Upper lobe of left lung (tissue), 6 donors: Measurements from ENCODE around the gene IPO5. TPM values are rescaled to one million over a fixed set of nuclear protein-coding genes. Genes with fewer than 3 reads are reported as not detected.
A peak's percentile ranks its signal among the peaks of the same experiment; 100 is the strongest.

Experiments used
- ATAC-seq, 2 donors: fragments of 200-7000 bp; cut with Tn5 transposase; one replicate each; pipeline ENCODE4 v1.9.1; 2022; ENCODE audit warnings: mild to moderate bottlenecking in 2 of 2, moderate library complexity in 2 of 2; ENCODE audit not compliant: low FRiP score in 2 of 2
- DNase-seq, 2 donors: peaks; one replicate each; pipeline ENCODE4 v3.0.0-alpha.2; 2019 to 2020
- H3K27ac ChIP-seq, 4 donors: fragments of 200-600 bp; sonication (generic); one replicate each; pipeline ENCODE4 v1.5.1; 2016 to 2019
- H3K27me3 ChIP-seq, 4 donors: fragments of 200-600 bp; sonication (generic); one replicate each; pipeline ENCODE4 v1.5.1; 2017 to 2019
- H3K36me3 ChIP-seq, 4 donors: fragments of 200-600 bp; sonication (generic); one replicate each; pipeline ENCODE4 v1.5.1; 2016 to 2019
- H3K4me1 ChIP-seq, 4 donors: fragments of 200-600 bp; sonication (generic); one replicate each; pipeline ENCODE4 v1.5.1; 2018 to 2019
- H3K4me3 ChIP-seq, 4 donors: fragments of 200-600 bp; sonication (generic); one replicate each; pipeline ENCODE4 v1.5.1; 2017 to 2019; ENCODE audit warnings: mild to moderate bottlenecking in 2 of 4, moderate library complexity in 1 of 4
- H3K9me3 ChIP-seq, 4 donors: fragments of 200-600 bp; sonication (generic); one replicate each; pipeline ENCODE4 v1.5.1; 2018 to 2019
- EP300 ChIP-seq, 4 donors: sonication (generic); formaldehyde crosslinking; IDR thresholded peaks; one replicate each; pipeline ENCODE4 v1.5.1; 2017; ENCODE audit warnings: antibody characterized with exemption in 4 of 4, control low read depth in 2 of 4
- POLR2A ChIP-seq, 4 donors: fragments of 450-650 bp; IDR thresholded peaks; one replicate each; pipeline ENCODE4 v1.5.1; 2016 to 2017; ENCODE audit warnings: antibody characterized with exemption in 4 of 4, mild to moderate bottlenecking in 2 of 4
- POLR2AphosphoS5 ChIP-seq, 2 donors: sonication (generic); formaldehyde crosslinking; IDR thresholded peaks; one replicate each; pipeline ENCODE4 v1.5.1; 2017; ENCODE audit warnings: antibody characterized with exemption in 2 of 2
- WGBS, 2 donors: methylation state at CpG; one replicate each; pipeline ENCODE4 v1.1.5; 2017 to 2018; 5-methylcytosine and 5-hydroxymethylcytosine counted together
- total RNA-seq, 6 donors: library from RNA; depleted of rRNA in 4 of 6; stranded (reverse); fragments of >200 nt in 4 of 6; gene quantifications; one replicate each; pipeline versions ENCODE4 v1.1.0 to v1.2.1, GENCODE V29; 2016 to 2021
- TF ChIP-seq, protein P1 (sequence below), 6 experiments: fragments of 450-650 bp in 4 of 6; fragments of 200-600 bp in 2 of 6; sonication (generic) in 2 of 6; IDR thresholded peaks; one replicate each; pipeline ENCODE4 v1.5.1; 2016 to 2019; ENCODE audit warnings: antibody characterized with exemption in 6 of 6
- donor health status: DM: no; HTN: no; CAD: no; lungs with moderate emphysema.
- donor health status: DM: no; HTN: yes; CAD: no; lungs with severe emphysema.

Gene IPO5
- total RNA-seq, 6 donors from 2014 or later, result 35.8 to 127 (median 75.6) TPM

GRCh38 chr13:98014766-98015165 is 61.3 kb downstream of the IPO5 start:
- Histone ChIP-seq H3K27ac (no peak overlapping the region), H3K36me3 (peaks cover 9 to 91% (median 55%) of the 10 kb centered on the region in 4 donors), H3K4me3 (no peak overlapping the region), H3K9me3 (no peaks in the 10 kb centered on the region), H3K4me1 (no peaks in the 10 kb centered on the region), H3K27me3 (no peaks in the 10 kb centered on the region)
- TF ChIP-seq EP300 (IDR thresholded peaks at IDR 0.05) (no peak), POLR2AphosphoS5 (IDR thresholded peaks at IDR 0.05) (no peak), POLR2A (IDR thresholded peaks at IDR 0.05) (no peak)
- TF ChIP-seq, protein P1, sequence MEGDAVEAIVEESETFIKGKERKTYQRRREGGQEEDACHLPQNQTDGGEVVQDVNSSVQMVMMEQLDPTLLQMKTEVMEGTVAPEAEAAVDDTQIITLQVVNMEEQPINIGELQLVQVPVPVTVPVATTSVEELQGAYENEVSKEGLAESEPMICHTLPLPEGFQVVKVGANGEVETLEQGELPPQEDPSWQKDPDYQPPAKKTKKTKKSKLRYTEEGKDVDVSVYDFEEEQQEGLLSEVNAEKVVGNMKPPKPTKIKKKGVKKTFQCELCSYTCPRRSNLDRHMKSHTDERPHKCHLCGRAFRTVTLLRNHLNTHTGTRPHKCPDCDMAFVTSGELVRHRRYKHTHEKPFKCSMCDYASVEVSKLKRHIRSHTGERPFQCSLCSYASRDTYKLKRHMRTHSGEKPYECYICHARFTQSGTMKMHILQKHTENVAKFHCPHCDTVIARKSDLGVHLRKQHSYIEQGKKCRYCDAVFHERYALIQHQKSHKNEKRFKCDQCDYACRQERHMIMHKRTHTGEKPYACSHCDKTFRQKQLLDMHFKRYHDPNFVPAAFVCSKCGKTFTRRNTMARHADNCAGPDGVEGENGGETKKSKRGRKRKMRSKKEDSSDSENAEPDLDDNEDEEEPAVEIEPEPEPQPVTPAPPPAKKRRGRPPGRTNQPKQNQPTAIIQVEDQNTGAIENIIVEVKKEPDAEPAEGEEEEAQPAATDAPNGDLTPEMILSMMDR (IDR thresholded peaks at IDR 0.05), result no peak
- ATAC-seq, result no peak
- DNase-seq, result no peak

DNA sequence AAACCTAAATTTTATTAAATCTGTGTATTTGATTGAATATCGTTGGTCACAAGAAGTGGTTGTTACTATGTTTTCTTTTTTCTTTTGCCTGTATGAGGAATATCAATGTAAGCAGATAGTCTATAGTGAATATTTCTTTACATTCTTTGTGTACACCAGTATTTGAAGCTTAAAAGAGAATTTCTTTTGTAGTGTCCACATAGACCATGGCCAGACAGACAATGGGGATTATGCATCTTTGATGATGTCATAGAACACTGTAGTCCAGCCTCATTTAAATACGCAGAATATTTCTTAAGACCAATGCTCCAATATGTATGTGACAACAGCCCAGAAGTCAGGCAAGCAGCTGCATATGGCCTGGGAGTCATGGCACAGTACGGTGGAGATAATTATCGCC is 64.8 kb downstream of the IPO5 start:
- Histone ChIP-seq H3K4me1 (peaks cover 0 to 5% (median 0%) of the 10 kb centered on the region in 4 donors), H3K4me3 (no peak overlapping the region), H3K27ac (no peak overlapping the region), H3K36me3 (peaks cover 4 to 82% (median 45%) of the 10 kb centered on the region in 4 donors), H3K9me3 (no peaks in the 10 kb centered on the region), H3K27me3 (no peaks in the 10 kb centered on the region)
- TF ChIP-seq POLR2A (IDR thresholded peaks at IDR 0.05) (no peak), POLR2AphosphoS5 (IDR thresholded peaks at IDR 0.05) (no peak), EP300 (IDR thresholded peaks at IDR 0.05) (no peak)
- TF ChIP-seq, protein P1 (IDR thresholded peaks at IDR 0.05), result no peak
- 97 to 98% methylated on average over 4 of the region's 4 CpGs for WGBS, 2 donors
- ATAC-seq (no peak), DNase-seq (no peak)

DNA sequence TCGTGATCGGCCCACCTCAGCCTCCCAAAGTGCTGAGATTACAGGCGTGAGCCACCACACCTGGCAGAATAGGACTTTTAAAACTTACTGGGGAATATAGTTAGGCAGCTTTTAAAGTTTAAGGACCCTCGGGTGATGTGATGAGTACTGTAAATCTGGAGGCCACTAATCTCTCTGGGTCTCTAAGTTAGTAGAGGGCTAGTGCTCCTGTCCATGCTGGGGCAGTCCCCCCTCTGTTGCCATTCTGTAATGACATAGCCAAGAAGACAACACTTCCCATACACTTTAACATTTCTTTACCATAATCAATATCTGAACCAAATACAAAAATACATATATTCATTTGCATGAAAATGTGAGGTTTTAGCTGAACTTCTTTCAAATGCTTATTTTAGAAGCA is 65.7 kb downstream of the IPO5 start:
- Histone ChIP-seq H3K36me3 (peaks cover 0 to 77% (median 39%) of the 10 kb centered on the region in 4 donors), H3K27me3 (no peaks in the 10 kb centered on the region), H3K4me3 (no peak overlapping the region), H3K9me3 (no peaks in the 10 kb centered on the region), H3K4me1 (peaks cover 0 to 5% (median 0%) of the 10 kb centered on the region in 4 donors), H3K27ac (no peak overlapping the region)
- TF ChIP-seq EP300 (IDR thresholded peaks at IDR 0.05) (no peak), POLR2AphosphoS5 (IDR thresholded peaks at IDR 0.05) (no peak), POLR2A (IDR thresholded peaks at IDR 0.05) (no peak)
- TF ChIP-seq, protein P1 (IDR thresholded peaks at IDR 0.05), result no peak
- ATAC-seq (no peak), DNase-seq (no peak)
- WGBS, 2 donors, result 90 to 96% methylated on average over 4 of the region's 4 CpGs

- TF ChIP-seq POLR2AphosphoS5 (IDR thresholded peaks at IDR 0.05), result no peak
- no peak for TF ChIP-seq POLR2A (IDR thresholded peaks at IDR 0.05)
- TF ChIP-seq, protein P1 (IDR thresholded peaks at IDR 0.05), result no peak
- no peak for TF ChIP-seq EP300 (IDR thresholded peaks at IDR 0.05)
- DNase-seq, result no peak
- WGBS, 2 donors, result 95 to 97% methylated on average over 3 of the region's 3 CpGs
- Histone ChIP-seq H3K4me1 (peaks cover 0 to 5% (median 0%) of the 10 kb centered on the region in 4 donors), H3K27ac (no peak overlapping the region), H3K9me3 (no peaks in the 10 kb centered on the region), H3K36me3 (peaks cover 0 to 76% (median 37%) of the 10 kb centered on the region in 4 donors), H3K4me3 (no peak overlapping the region), H3K27me3 (no peaks in the 10 kb centered on the region)
- ATAC-seq, result no peak
Measured at GRCh38 chr13:98020271-98020670, 66.8 kb downstream of the IPO5 start.

GRCh38 chr13:98022210-98022609 is 68.7 kb downstream of the IPO5 start:
- Histone ChIP-seq H3K4me3 (no peak overlapping the region), H3K27ac (peak overlapping the region in 1 of 4 donors; percentile 31), H3K9me3 (no peaks in the 10 kb centered on the region), H3K36me3 (peaks cover 0 to 57% (median 30%) of the 10 kb centered on the region in 4 donors), H3K4me1 (peaks cover 0 to 5% (median 0%) of the 10 kb centered on the region in 4 donors), H3K27me3 (no peaks in the 10 kb centered on the region)
- TF ChIP-seq, protein P1 (IDR thresholded peaks at IDR 0.05), result no peak
- TF ChIP-seq POLR2A (IDR thresholded peaks at IDR 0.05) (no peak), POLR2AphosphoS5 (IDR thresholded peaks at IDR 0.05) (no peak), EP300 (IDR thresholded peaks at IDR 0.05) (no peak)
- 41 to 57% methylated on average over 1 of the region's 1 CpG for WGBS, 2 donors
- DNase-seq, result peak in 1 of 2 donors; percentile 53
- peak in 1 of 2 donors; percentile 59 for ATAC-seq
